ENCODE data around the gene CEBPA. TPM values are rescaled to one million over a fixed set of nuclear protein-coding genes. Genes with fewer than 3 reads are reported as not detected.

Gene CEBPA
- total RNA-seq, 1 experiment from 2014 or later, result 5.9 TPM

DNA sequence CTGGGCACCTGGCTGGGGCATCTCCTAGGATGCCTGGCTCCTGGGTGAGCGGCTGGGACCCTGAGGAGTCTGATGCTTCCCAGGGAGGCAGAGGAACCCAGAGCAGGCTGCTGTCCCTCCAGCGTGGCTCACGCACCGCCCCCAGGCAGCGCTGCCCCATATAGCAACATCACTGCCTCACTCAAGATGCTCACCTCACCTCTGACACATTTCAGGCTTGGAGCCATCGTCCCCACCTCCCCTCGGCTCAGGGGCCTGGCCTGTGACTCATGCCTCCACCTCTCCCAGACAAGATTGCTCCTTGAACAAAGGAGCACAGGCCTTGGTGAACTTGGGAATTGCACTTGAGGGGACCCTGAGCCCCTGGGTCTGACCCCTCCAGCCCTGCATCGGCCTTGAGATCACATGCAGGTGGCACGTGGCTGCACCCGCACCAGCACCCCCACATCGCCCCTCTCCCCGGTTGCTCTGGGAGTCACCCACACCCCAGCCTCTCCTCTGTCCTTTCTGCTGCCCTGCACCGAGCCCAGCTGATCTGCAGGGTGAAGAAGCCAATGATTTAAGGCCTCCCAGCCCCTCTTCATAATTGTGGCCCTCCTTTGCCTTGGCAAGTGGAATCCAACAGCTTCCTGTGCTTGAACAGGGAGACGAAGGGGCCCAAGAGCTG, 11.2 kb downstream of the CEBPA start:
- Histone ChIP-seq H3K9me3 (replicated peaks) (peaks cover 4% of the 10 kb centered on the region; the same call in 1 of the 2 replicates), H3K4me3 (no peak overlapping the region), H3K36me3 (no peaks in the 10 kb centered on the region), H3K27ac (no peak overlapping the region), H3K27me3 (no peaks in the 10 kb centered on the region), H3K4me1 (peaks cover 19% of the 10 kb centered on the region)
- no peak for DNase-seq

GRCh38 chr19:33290082-33290815, 12.1 kb downstream of the CEBPA start:
- no peak for DNase-seq
- no peak overlapping the region for H3K4me3 ChIP-seq
- H3K9me3 ChIP-seq (replicated peaks), result peaks cover 4% of the 10 kb centered on the region; the same call in 1 of the 2 replicates
- no peak overlapping the region for H3K27ac ChIP-seq
- no peaks in the 10 kb centered on the region for H3K27me3 ChIP-seq
- H3K36me3 ChIP-seq, result no peaks in the 10 kb centered on the region
- peaks cover 19% of the 10 kb centered on the region for H3K4me1 ChIP-seq

- no peak for DNase-seq
- Histone ChIP-seq H3K27me3 (no peaks in the 10 kb centered on the region), H3K36me3 (no peaks in the 10 kb centered on the region), H3K4me1 (peaks cover 18% of the 10 kb centered on the region), H3K27ac (no peak overlapping the region), H3K4me3 (no peak overlapping the region), H3K9me3 (replicated peaks) (peaks cover 4% of the 10 kb centered on the region; the same call in 1 of the 2 replicates)
Measured at GRCh38 chr19:33289261-33289660, 13.1 kb downstream of the CEBPA start.

- H3K27me3 ChIP-seq, result no peaks in the 10 kb centered on the region; the same call in 1 of the 2 replicates
- peaks cover 4% of the 10 kb centered on the region; the same call in 1 of the 2 replicates for H3K9me3 ChIP-seq (replicated peaks)
- no peak overlapping the region for H3K4me3 ChIP-seq
- H3K36me3 ChIP-seq, result no peaks in the 10 kb centered on the region
- peaks cover 12% of the 10 kb centered on the region for H3K4me1 ChIP-seq
- no peak for DNase-seq
- no peak overlapping the region for H3K27ac ChIP-seq
Measured at GRCh38 chr19:33288666-33289065, 13.7 kb downstream of the CEBPA start.

DNA sequence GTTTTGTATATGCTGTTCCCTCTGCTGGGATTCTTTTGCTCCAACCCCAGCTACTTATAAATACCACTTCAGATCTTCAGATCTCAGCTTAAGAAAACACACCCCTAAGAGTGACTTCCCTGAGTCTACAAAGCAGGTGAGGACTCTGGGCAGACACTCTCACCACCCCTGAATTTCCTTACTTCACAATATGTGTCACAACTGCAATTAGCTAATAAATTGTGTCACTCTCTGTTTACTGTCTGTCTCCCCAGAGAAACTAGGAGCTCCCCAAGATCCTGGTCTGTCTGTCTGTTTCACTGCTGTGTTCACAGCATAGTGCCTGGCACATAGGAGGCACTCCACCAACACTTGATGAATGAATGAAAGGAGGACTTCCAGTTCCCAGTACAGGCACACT, 14.4 kb downstream of the CEBPA start:
- Histone ChIP-seq H3K9me3 (replicated peaks) (peaks cover 4% of the 10 kb centered on the region; the same call in 1 of the 2 replicates), H3K4me1 (peaks cover 6% of the 10 kb centered on the region), H3K36me3 (no peaks in the 10 kb centered on the region), H3K4me3 (no peak overlapping the region), H3K27me3 (no peaks in the 10 kb centered on the region; the same call in 1 of the 2 replicates), H3K27ac (no peak overlapping the region)
- no peak for DNase-seq

DNA sequence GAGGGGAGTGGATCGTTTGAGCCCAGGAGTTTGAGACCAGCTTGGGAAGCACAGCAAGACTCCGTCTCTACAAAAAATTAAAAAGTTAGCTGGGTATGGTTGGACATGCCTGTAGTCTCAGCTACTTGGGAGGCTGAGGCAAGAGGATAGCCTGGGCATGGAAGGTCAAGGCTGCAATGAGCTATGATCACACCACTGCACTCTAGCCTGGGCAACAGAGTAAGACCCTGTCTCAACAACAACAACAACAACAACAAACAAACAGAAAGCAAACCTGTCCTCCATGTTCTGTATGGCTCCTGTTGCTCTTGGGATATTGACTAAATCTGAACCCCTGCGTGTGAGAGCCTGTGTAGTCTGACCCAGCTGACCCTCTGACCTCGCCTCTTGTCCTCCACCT, 14.9 kb downstream of the CEBPA start:
- H3K4me1 ChIP-seq, result peaks cover 3% of the 10 kb centered on the region
- H3K36me3 ChIP-seq, result no peaks in the 10 kb centered on the region
- H3K9me3 ChIP-seq (replicated peaks), result peaks cover 4% of the 10 kb centered on the region; the same call in 1 of the 2 replicates
- H3K4me3 ChIP-seq, result no peak overlapping the region
- H3K27me3 ChIP-seq, result no peaks in the 10 kb centered on the region; the same call in 1 of the 2 replicates
- DNase-seq, result no peak
- no peak overlapping the region for H3K27ac ChIP-seq

DNA sequence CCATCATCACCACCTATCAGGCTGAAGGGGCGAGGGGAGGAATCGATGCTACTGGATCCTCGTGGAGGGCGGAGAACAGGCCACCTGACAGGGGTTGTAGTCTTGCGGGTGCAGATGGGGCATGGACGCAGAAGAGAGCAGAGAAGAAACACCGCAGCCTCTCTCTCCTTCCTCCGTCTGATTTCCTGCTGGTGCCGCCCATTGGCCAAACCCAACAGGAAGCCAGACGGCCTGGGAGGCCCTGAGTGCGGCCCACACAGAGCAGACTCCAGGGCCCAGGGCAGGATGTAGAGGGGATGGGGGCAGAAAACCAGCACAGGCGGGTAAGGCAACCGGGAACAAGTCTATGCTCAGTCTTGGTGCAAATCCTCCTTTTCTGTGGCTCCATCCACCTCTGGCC, 15.4 kb downstream of the CEBPA start:
- no peaks in the 10 kb centered on the region for H3K36me3 ChIP-seq
- peaks cover 4% of the 10 kb centered on the region; the same call in 1 of the 2 replicates for H3K9me3 ChIP-seq (replicated peaks)
- H3K4me1 ChIP-seq, result peaks cover 6% of the 10 kb centered on the region
- no peaks in the 10 kb centered on the region; the same call in 1 of the 2 replicates for H3K27me3 ChIP-seq
- DNase-seq, result no peak
- no peak overlapping the region for H3K27ac ChIP-seq
- H3K4me3 ChIP-seq, result no peak overlapping the region

- no peak overlapping the region for H3K27ac ChIP-seq
- no peaks in the 10 kb centered on the region for H3K36me3 ChIP-seq
Measured at GRCh38 chr19:33285441-33285927, 16.9 kb downstream of the CEBPA start.

GRCh38 chr19:33284756-33285155, 17.6 kb downstream of the CEBPA start:
- Histone ChIP-seq H3K27ac (no peak overlapping the region), H3K4me1 (peaks cover 10% of the 10 kb centered on the region), H3K36me3 (no peaks in the 10 kb centered on the region), H3K4me3 (no peak overlapping the region), H3K27me3 (no peaks in the 10 kb centered on the region; the same call in 1 of the 2 replicates), H3K9me3 (replicated peaks) (peaks cover 4% of the 10 kb centered on the region; the same call in 1 of the 2 replicates)
- no peak for DNase-seq

More at GRCh38 chr19:33285441-33285927, 16.9 kb downstream of the CEBPA start:
- Histone ChIP-seq H3K4me1 (peaks cover 10% of the 10 kb centered on the region), H3K4me3 (no peak overlapping the region), H3K27me3 (no peaks in the 10 kb centered on the region; the same call in 1 of the 2 replicates), H3K9me3 (replicated peaks) (peaks cover 4% of the 10 kb centered on the region; the same call in 1 of the 2 replicates)
- DNase-seq, result no peak

GRCh38 chr19:33284146-33284643, 18.1 kb downstream of the CEBPA start:
- no peak overlapping the region for H3K27ac ChIP-seq
- no peak overlapping the region for H3K4me3 ChIP-seq
- peaks cover 10% of the 10 kb centered on the region for H3K4me1 ChIP-seq
- no peaks in the 10 kb centered on the region for H3K36me3 ChIP-seq
- peaks cover 4% of the 10 kb centered on the region; the same call in 1 of the 2 replicates for H3K9me3 ChIP-seq (replicated peaks)
- DNase-seq, result no peak
- no peaks in the 10 kb centered on the region; the same call in 1 of the 2 replicates for H3K27me3 ChIP-seq

DNA sequence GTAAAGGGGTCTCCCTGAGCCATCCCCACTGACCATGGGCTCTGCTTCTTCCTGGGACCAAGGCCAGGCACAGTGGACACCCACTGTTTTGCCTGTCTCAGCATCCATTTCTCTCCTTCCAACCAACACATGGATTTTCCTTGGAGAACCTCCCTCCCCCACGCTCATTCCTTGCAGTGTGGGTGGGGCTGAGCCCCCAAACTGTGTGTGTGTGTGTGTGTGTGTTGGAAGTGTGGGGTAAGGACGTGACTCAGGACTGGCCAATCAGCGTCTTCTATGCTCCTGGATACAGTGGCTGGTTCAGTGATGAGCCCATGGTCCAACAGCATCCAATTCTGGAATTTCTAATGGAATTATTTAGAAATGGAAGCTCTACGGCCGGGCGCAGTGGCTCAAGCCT, 18.7 kb downstream of the CEBPA start:
- no peaks in the 10 kb centered on the region for H3K36me3 ChIP-seq
- DNase-seq, result no peak
- no peaks in the 10 kb centered on the region; the same call in 1 of the 2 replicates for H3K27me3 ChIP-seq
- no peak overlapping the region for H3K4me3 ChIP-seq
- peaks cover 10% of the 10 kb centered on the region for H3K4me1 ChIP-seq
- no peak overlapping the region for H3K27ac ChIP-seq
- peaks cover 3% of the 10 kb centered on the region; the same call in 1 of the 2 replicates for H3K9me3 ChIP-seq (replicated peaks)

DNA sequence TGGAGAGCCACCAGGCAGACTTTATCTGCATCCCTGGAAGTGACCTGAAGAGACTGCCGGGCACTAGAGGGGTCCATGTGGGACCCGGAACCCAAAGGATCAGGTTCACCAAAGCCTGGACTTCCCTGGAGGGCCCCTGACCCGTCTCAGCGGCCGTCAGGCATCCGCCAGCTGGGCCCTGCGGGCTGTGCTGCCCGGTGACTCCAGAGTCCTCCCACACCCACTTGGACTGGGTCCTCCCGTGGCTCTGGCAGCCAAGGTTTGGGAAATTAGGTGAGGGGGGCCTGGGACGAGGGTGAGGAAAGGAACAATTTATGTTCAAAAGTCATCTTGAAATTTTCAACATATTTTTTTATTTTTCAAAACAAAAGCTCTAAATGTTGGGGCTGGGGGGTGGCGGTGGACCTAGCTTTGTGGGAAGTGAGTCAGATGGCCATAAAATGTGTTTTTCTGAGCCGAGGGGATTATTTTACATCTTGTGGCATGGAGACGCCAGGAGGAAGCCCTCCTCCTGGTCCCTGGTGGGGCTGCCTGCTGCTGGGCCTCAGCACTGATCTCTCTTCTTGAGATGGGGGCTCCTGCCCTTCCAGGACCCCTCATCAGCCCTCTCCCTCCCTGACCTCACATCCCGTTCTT, 20.2 kb downstream of the CEBPA start:
- Histone ChIP-seq H3K4me1 (peaks cover 10% of the 10 kb centered on the region), H3K27ac (no peak overlapping the region), H3K27me3 (no peaks in the 10 kb centered on the region; the same call in 1 of the 2 replicates), H3K36me3 (no peaks in the 10 kb centered on the region), H3K9me3 (replicated peaks) (no peaks in the 10 kb centered on the region), H3K4me3 (no peak overlapping the region)
- no peak for DNase-seq

DNA sequence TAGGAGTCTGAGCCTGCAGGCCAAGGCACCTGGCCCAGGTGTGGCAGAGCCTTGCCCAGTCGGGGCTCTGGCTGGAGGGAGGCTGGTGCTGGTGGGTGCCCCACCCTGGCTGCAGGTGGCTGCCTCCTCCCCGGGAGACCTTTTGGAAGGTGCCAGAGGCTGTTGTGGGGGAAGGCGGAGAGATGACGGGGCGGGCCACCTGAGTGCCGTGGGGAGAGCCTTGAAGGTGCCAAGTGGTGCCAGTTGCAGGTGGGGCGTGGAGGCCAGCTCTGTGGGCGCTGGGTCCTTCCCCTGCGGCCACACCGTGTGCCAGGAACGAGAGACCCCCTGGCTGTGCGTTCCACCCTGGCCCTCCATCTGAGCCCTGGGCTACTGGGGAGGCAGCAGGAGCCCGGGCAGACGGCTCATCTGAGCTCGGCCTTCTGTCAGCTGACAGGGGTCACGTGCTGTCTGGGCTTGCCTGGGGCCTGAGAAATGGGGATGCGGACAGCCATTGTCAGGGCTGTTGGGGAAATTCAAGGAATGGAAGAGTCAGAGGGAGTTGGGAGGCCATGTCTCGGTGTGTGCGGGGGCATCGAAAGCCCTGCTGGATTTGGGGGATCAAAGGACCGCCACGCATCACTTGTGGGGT, 20.9 kb downstream of the CEBPA start:
- Histone ChIP-seq H3K27ac (no peak overlapping the region), H3K27me3 (no peaks in the 10 kb centered on the region; the same call in 1 of the 2 replicates), H3K9me3 (replicated peaks) (no peaks in the 10 kb centered on the region), H3K36me3 (no peaks in the 10 kb centered on the region), H3K4me1 (peaks cover 10% of the 10 kb centered on the region), H3K4me3 (no peak overlapping the region)
- no peak for DNase-seq

DNA sequence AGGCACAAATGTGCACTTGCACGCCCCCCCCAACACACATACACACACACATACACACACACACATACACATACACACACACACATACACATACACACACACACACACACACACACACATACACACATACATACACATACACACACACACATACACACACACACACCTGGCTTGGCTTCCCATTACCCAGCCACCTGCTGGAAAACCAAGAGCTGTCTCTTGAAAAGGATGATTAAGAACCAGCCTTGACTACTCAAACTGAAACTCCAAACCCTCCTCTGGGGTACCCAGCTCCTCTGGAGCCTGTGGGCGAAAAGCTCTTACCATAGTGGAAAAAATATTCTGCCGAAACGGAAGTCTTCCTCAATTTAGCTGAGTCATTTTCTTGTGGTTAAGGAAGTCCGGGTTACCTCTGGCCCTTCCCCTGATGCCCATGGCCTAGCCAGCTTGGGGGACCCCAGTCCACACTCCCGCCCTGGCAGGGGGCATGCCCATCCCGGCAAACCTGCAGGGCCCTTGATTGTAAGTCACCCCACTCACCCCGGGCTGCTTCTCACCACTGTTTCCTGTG, 21.9 kb downstream of the CEBPA start:
- Histone ChIP-seq H3K27ac (no peak overlapping the region), H3K27me3 (no peaks in the 10 kb centered on the region; the same call in 1 of the 2 replicates), H3K4me3 (no peak overlapping the region), H3K9me3 (replicated peaks) (no peaks in the 10 kb centered on the region), H3K4me1 (peaks cover 10% of the 10 kb centered on the region), H3K36me3 (no peaks in the 10 kb centered on the region)
- no peak for DNase-seq

Measured in SJCRH30 (cell line).